Activated CD4-positive, alpha-beta T cell treated with anti-CD3 and anti-CD28 coated beads for 36 hours (primary cell): ENCODE measurements around the gene ATIC. TPM values are rescaled to one million over a fixed set of nuclear protein-coding genes. Genes with fewer than 3 reads are reported as not detected.
"Not testable (repeated sequence)": the region's sequence is repeated elsewhere in the genome, so short reads cannot be mapped to it uniquely, and the experiment has no call there.

Source experiments
- ATAC-seq: fragments of 200-7000 bp; cut with Tn5 transposase; one replicate; pipeline ENCODE4 v1.10.0; 2021; ENCODE audit warnings: mild to moderate bottlenecking, moderate library complexity
- CTCF ChIA-PET: fragments of 350-600 bp; sonication (Branson Sonifier 250); formaldehyde crosslinking; loops from one replicate; lab custom pipeline; 2021; ENCODE audit warnings: antibody characterized with exemption; lab: Charles Lee
- POLR2A ChIA-PET: fragments of 350-600 bp; sonication (Branson Sonifier 250); formaldehyde crosslinking; loops from one replicate; lab custom pipeline; 2021; ENCODE audit warnings: antibody characterized with exemption, inconsistent platforms; lab: Charles Lee
- DNase-seq: peaks from one replicate; pipeline ENCODE4 v3.0.0-alpha.2; 2020
- H3K27ac Mint-ChIP-seq: one replicate; pipeline ENCODE4 v1.8.0; 2021; ENCODE audit warnings: mixed read lengths
- H3K27me3 Mint-ChIP-seq: one replicate; pipeline ENCODE4 v1.8.0; 2021; ENCODE audit warnings: mixed read lengths
- H3K36me3 Mint-ChIP-seq: one replicate; pipeline ENCODE4 v1.8.0; 2021; ENCODE audit warnings: low read depth, mixed read lengths
- H3K4me1 Mint-ChIP-seq: one replicate; pipeline ENCODE4 v1.8.0; 2021; ENCODE audit warnings: mixed read lengths
- H3K4me3 Mint-ChIP-seq: one replicate; pipeline ENCODE4 v1.8.0; 2021; ENCODE audit warnings: mild to moderate bottlenecking, moderate library complexity, mixed read lengths
- H3K9me3 Mint-ChIP-seq: one replicate; pipeline ENCODE4 v1.8.0; 2021; ENCODE audit warnings: low read depth, mixed read lengths
- intact Hi-C, 2 experiments: fragments of 100-400 bp; cut with DNase I in 1 of 2; cut with micrococcal nuclease in 1 of 2; formaldehyde crosslinking; loops; one replicate each; pipeline versions ENCODE4 v1.14.2 to v1.15.1; 2022 to 2024; cut with DNase I, micrococcal nuclease
- total RNA-seq, 2 experiments: library from RNA; stranded (reverse); gene quantifications; one replicate each; pipeline ENCODE4 v1.2.3, GENCODE V29; 2021

Gene ATIC
- total RNA-seq, 2 experiments from 2014 or later: 300 to 310 TPM

- Mint-ChIP-seq H3K4me3 (no peak overlapping the region), H3K27ac (no peak overlapping the region), H3K36me3 (peaks cover 52% of the 10 kb centered on the region), H3K4me1 (no peaks in the 10 kb centered on the region), H3K27me3 (no peaks in the 10 kb centered on the region), H3K9me3 (no peaks in the 10 kb centered on the region)
- ATAC-seq: no peak
- no peak for DNase-seq
- intact Hi-C loops: no loop called here
- CTCF ChIA-PET: no interaction called here
- POLR2A ChIA-PET: no interaction called here
These were observed 40.7 kb downstream of the ATIC start for GRCh38 chr2:215352602-215353001.

- CTCF ChIA-PET: no interaction called here
- H3K36me3 Mint-ChIP-seq: peaks cover 33% of the 10 kb centered on the region
- no peaks in the 10 kb centered on the region for H3K9me3 Mint-ChIP-seq
- no peak overlapping the region for H3K27ac Mint-ChIP-seq
- ATAC-seq (no peak), DNase-seq (no peak)
- intact Hi-C loops: no loop called here
- H3K4me1 Mint-ChIP-seq: no peaks in the 10 kb centered on the region
- H3K4me3 Mint-ChIP-seq: no peak overlapping the region
- POLR2A ChIA-PET: no interaction called here
- no peaks in the 10 kb centered on the region for H3K27me3 Mint-ChIP-seq
These were observed 43.2 kb downstream of the ATIC start for GRCh38 chr2:215354771-215355695.

- Mint-ChIP-seq H3K9me3 (no peaks in the 10 kb centered on the region), H3K4me3 (no peak overlapping the region), H3K27ac (no peak overlapping the region), H3K27me3 (no peaks in the 10 kb centered on the region), H3K4me1 (no peaks in the 10 kb centered on the region), H3K36me3 (peaks cover 29% of the 10 kb centered on the region)
- intact Hi-C loops: no loop called here
- CTCF ChIA-PET: no interaction called here
- no peak for DNase-seq
- ATAC-seq: no peak
- POLR2A ChIA-PET: no interaction called here
These were observed 43.9 kb downstream of the ATIC start for GRCh38 chr2:215355801-215356200.

GRCh38 chr2:215356334-215356947 is 44.6 kb downstream of the ATIC start:
- Mint-ChIP-seq H3K4me1 (no peaks in the 10 kb centered on the region), H3K27ac (no peak overlapping the region), H3K27me3 (no peaks in the 10 kb centered on the region), H3K4me3 (no peak overlapping the region), H3K9me3 (no peaks in the 10 kb centered on the region), H3K36me3 (peaks cover 25% of the 10 kb centered on the region)
- intact Hi-C loops: no loop called here
- ChIA-PET POLR2A (interaction anchor here (0.5 to 0.6 kb wide), 2 partner anchors 15 to 22 kb away, joined by 3 to 4 read pairs; no protein-coding TSS in a partner anchor), CTCF (no interaction called here)
- no peak for ATAC-seq
- no peak for DNase-seq

- Mint-ChIP-seq H3K4me1 (no peaks in the 10 kb centered on the region), H3K4me3 (no peak overlapping the region)
- ATAC-seq: no peak
These were observed 45.1 kb downstream of the ATIC start for GRCh38 chr2:215356948-215357461.

GRCh38 chr2:215357660-215358059 is 45.8 kb downstream of the ATIC start:
- Mint-ChIP-seq H3K4me3 (no peak overlapping the region), H3K27me3 (no peaks in the 10 kb centered on the region), H3K27ac (no peak overlapping the region), H3K36me3 (peaks cover 25% of the 10 kb centered on the region), H3K9me3 (no peaks in the 10 kb centered on the region), H3K4me1 (no peaks in the 10 kb centered on the region)
- ChIA-PET POLR2A (no interaction called here), CTCF (no interaction called here)
- ATAC-seq: no peak
- no peak for DNase-seq
- intact Hi-C loops: no loop called here

More at GRCh38 chr2:215356948-215357461, 45.1 kb downstream of the ATIC start:
- H3K9me3 Mint-ChIP-seq: no peaks in the 10 kb centered on the region
- DNase-seq: no peak
- intact Hi-C loops: no loop called here
- POLR2A ChIA-PET: interaction anchor here (0.5 to 0.6 kb wide), 2 partner anchors 14 to 23 kb away, joined by 3 to 4 read pairs; no protein-coding TSS in a partner anchor
- H3K36me3 Mint-ChIP-seq: peaks cover 20% of the 10 kb centered on the region
- no peaks in the 10 kb centered on the region for H3K27me3 Mint-ChIP-seq
- H3K27ac Mint-ChIP-seq: no peak overlapping the region
- CTCF ChIA-PET: no interaction called here

GRCh38 chr2:215358312-215358845 is 46.5 kb downstream of the ATIC start:
- CTCF ChIA-PET: no interaction called here
- H3K4me1 Mint-ChIP-seq: no peaks in the 10 kb centered on the region

GRCh38 chr2:215358891-215359575 is 47.2 kb downstream of the ATIC start:
- intact Hi-C loops: no loop called here
- no peaks in the 10 kb centered on the region for H3K27me3 Mint-ChIP-seq
- no peak overlapping the region for H3K4me3 Mint-ChIP-seq
- DNase-seq (no peak), ATAC-seq (no peak)
- H3K9me3 Mint-ChIP-seq: no peaks in the 10 kb centered on the region
- POLR2A ChIA-PET: no interaction called here
- CTCF ChIA-PET: interaction anchor here (0.6 to 0.7 kb wide), 3 partner anchors 477 to 587 kb away, joined by 3 to 5 read pairs (median 4); no protein-coding TSS in a partner anchor
- no peak overlapping the region for H3K27ac Mint-ChIP-seq
- H3K4me1 Mint-ChIP-seq: no peaks in the 10 kb centered on the region
- H3K36me3 Mint-ChIP-seq: peaks cover 28% of the 10 kb centered on the region

More at GRCh38 chr2:215358312-215358845, 46.5 kb downstream of the ATIC start:
- POLR2A ChIA-PET: no interaction called here
- H3K27ac Mint-ChIP-seq: no peak overlapping the region
- DNase-seq (no peak), ATAC-seq (no peak)
- H3K27me3 Mint-ChIP-seq: no peaks in the 10 kb centered on the region
- intact Hi-C loops: no loop called here
- no peak overlapping the region for H3K4me3 Mint-ChIP-seq
- peaks cover 23% of the 10 kb centered on the region for H3K36me3 Mint-ChIP-seq
- H3K9me3 Mint-ChIP-seq: no peaks in the 10 kb centered on the region

- Mint-ChIP-seq H3K4me1 (no peaks in the 10 kb centered on the region), H3K27me3 (no peaks in the 10 kb centered on the region), H3K4me3 (no peak overlapping the region), H3K9me3 (no peaks in the 10 kb centered on the region), H3K27ac (no peak overlapping the region), H3K36me3 (peaks cover 29% of the 10 kb centered on the region)
- no peak for ATAC-seq
- ChIA-PET CTCF (interaction anchor here (0.6 to 0.7 kb wide), 3 partner anchors 478 to 587 kb away, joined by 3 to 5 read pairs (median 4); no protein-coding TSS in a partner anchor), POLR2A (no interaction called here)
- intact Hi-C loops: no loop called here
- no peak for DNase-seq
These were observed 47.7 kb downstream of the ATIC start for GRCh38 chr2:215359576-215359922.

- H3K4me3 Mint-ChIP-seq, H3K27me3 Mint-ChIP-seq, ATAC-seq, DNase-seq, H3K4me1 Mint-ChIP-seq, H3K27ac Mint-ChIP-seq, H3K9me3 Mint-ChIP-seq, POLR2A ChIA-PET, CTCF ChIA-PET, intact Hi-C loops: not testable (repeated sequence)
- H3K36me3 Mint-ChIP-seq: peaks cover 28% of the 10 kb centered on the region
These were observed 48.2 kb downstream of the ATIC start for GRCh38 chr2:215360059-215360458.

- ATAC-seq (no peak), DNase-seq (no peak)
- Mint-ChIP-seq H3K4me1 (no peaks in the 10 kb centered on the region), H3K27me3 (no peaks in the 10 kb centered on the region), H3K9me3 (no peaks in the 10 kb centered on the region), H3K36me3 (peaks cover 29% of the 10 kb centered on the region), H3K27ac (no peak overlapping the region), H3K4me3 (no peak overlapping the region)
- ChIA-PET CTCF (no interaction called here), POLR2A (no interaction called here)
- intact Hi-C loops: no loop called here
These were observed 48.7 kb downstream of the ATIC start for GRCh38 chr2:215360596-215360995.
